Jurkat, Clone E6-1 (cell line): ENCODE results near the gene PIK3CB.
A peak's percentile ranks its signal among the peaks of the same experiment; 100 is the strongest.
"Not testable (repeated sequence)": the region's sequence is repeated elsewhere in the genome, so short reads cannot be mapped to it uniquely, and the experiment has no call there.

Experiments
- DNase-seq: peaks from one replicate; pipeline ENCODE4 v3.0.0-alpha.2; 2011; ENCODE audit warnings: low read depth, low spot score
- H3K4me3 ChIP-seq: 2 replicates; pipeline ENCODE4 v1.5.1; 2011; ENCODE audit warnings: mild to moderate bottlenecking, low read length, control low read depth, moderate library complexity

Gene PIK3CB

DNA sequence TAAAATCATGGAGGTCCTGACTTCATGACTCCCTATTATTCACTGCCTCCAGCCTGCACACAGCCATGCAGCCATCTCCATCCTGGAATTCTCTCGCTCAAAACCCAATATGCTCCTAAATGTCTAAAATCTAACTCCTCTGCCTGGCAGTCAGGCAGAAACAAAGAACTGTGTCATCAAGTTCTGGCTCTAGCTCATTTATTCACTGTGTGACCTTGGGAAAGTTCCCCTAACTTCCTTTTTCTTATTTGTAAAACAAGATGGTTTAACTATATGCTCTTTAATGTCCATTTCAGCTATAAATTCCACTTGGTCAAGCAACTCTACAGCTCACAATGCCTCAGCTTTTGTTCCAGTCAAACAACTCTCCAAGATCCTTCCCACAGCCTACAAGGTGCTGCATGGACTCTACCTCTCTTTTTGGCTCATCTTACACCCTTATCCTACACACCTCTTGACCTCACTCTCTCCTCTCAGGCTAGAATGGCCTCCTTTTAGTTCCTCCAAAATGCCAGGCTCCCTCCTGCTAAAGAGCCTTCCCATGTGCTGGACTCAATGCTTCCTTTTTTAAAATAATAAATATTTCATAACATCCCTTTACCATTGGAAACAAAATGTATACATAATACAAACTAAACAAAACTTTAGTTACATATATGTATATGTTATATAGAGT, 16.4 kb downstream of the PIK3CB start:
- DNase-seq, result no peak
- no peak overlapping the region for H3K4me3 ChIP-seq

DNA sequence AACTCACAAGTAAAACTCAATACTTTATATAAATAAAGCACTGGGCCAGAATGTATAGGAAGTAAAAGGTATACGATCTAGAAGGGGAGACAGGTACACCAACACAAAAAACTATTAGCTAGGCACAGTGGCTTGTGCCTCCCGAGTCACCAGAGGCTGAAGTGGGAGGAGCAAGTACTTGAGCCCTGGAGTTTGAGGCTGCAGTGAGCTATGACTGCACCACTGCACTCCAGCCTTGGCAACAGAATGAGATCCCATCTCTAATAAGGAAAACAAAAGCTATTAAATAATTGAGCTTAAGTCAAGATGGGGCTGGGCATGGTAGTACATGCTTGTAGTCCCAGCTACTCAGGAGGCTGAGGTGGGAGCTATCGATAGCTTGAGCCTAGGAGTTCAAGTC, 17.0 kb downstream of the PIK3CB start:
- no peak for DNase-seq
- no peak overlapping the region for H3K4me3 ChIP-seq

DNA sequence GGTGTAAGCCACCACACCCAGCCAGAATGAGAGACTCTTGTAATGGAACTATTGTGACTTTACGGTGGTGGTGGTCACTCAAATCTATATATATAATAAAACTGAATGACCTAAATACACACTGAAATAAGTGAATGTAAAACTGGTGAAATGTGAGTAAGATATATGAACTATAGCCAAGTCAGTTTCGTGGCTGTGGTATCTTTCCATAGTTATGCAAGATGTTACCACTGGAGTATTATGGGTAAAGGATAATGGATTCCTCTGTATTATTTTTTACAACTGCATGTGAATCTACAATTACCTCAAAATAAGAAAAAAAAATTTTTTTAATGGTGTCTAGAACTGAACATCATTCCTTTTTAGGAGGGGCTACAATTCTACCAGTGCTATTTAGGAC, 21.9 kb downstream of the PIK3CB start:
- no peak overlapping the region for H3K4me3 ChIP-seq
- no peak for DNase-seq

DNA sequence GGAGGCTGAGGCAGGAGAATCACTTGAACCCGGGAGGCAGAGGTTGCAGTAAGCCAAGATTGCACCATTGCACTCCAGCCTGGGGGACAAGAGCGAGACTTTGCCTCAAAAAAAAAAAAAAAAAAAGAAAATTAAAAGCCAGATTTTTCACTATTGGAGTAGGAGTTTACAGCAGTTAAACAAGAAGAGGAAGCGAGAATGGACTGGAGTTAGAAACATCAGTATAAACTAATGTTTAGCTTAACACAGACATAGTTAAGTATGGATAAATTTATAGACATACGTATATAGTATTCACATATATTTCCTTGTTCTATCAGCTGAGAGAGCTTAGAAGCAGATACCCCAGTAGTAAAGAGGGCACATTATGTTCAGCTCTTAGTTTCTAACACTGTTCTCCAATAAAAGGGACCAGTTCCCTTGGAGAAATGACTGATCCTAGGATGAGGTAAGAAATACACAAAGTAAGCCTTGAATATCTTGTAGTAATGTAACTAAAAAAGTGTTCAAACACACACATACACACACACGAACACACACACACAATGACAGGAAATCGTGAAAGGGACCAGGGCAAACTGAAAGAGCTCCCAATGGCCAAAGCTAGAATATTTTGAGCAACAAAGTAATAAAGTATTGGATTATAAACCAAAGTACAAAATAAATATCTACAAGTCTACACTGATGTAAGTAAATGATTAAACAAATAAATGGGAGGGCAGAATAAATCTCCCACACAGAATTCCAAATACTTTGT, 25.1 kb downstream of the PIK3CB start:
- no peak overlapping the region for H3K4me3 ChIP-seq
- DNase-seq, result no peak

DNA sequence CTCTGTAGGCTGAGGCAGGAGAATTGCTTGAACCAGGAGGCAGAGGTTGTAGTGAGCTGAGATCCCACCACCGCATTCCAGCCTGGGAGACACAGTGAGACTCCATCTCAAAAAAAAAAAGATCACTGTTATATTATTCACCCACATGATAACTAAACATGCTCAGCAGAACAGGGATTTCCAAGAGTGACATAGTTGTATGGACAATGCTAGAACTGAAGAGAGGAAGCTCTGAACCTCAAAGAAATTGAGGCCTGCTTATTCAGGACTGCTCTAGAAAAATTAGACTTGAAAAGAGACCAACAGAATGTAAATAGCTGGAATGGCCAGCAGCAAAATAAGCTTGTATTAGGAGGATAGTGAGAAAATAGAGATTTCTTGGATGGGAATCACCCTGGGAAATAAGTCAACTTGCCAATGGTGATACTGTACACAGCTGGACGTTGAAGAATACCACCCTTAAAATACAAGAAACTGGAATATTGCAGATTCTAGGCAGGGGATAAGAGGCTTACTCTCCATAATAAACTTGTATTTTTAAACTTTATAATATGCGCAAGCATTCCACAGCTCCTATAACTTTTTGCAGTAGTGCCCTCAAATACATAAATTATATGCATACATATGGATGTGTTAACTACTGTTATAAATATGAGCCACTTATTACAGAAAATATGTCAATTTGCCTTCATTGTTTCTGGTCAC, 28.2 kb downstream of the PIK3CB start:
- H3K4me3 ChIP-seq, result no peak overlapping the region
- no peak for DNase-seq

DNA sequence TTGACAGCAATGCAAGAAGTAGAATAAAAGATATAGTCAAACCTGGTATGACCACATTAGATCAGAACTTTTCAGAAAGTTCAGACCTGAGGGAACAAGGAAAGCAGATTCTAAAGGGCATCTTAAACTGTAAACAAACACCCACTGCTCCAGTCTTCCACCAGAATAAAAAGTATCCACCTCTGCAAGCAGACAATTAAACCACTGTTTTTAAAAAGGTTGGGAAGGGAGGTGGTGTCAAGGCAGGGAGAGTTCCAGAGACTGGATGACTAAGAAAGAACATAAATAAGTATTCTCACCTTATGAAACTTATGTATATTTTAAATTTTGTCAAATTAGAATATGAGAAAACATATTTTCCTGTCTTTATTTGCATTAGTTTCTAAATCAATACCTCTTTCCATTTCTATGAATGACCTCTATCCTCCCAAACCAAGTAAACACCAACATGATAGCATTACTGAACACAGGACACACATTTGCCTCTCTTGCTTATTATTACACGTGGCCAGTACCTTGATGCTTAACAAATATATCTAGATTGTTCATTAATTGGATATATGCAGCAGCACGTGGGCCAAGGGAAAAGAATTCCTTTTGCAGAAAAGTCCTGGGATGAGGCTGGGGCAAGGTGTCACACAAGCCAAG, 31.6 kb downstream of the PIK3CB start:
- DNase-seq, result no peak
- no peak overlapping the region for H3K4me3 ChIP-seq

DNA sequence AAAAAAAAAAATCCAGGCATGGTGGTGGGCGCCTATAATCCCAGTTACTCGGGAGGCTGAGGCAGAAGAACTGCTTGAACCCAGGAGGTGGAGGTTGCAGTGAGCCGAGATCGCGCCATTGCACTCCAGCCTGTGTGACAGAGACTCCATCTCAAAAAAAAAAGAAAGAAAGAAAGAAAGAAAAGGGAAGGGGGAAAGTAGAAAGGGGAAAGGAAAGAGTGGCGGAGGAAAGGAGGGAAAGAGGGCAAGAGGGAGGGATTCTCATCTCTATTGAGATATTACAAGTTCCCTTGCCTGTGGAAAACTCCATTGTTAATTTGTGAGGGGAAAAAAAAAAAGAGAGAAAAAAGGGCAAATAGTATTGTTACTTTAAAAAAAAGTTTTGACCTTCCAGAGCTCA, 32.5 kb downstream of the PIK3CB start:
- H3K4me3 ChIP-seq, DNase-seq: not testable (repeated sequence)

DNA sequence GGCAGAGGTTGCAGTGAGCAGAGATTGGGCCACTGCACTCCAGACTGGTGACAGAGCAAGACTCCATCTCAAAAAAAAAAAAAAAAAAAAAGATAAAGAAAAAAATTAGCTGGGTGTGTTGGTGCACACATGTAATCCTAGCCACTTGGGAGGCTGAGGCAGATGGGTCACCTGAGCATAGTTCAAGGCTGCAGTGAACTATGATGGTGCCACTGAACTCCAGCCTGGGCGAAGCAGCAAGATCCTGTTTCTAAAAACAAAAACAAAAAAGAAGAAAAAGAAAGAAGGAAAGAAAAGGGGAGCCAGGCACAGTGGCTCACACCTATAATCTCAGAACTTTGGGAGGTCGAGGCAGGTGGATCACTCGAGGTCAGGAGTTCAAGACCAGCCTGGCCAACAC, 32.9 kb downstream of the PIK3CB start:
- H3K4me3 ChIP-seq, result no peak overlapping the region
- DNase-seq, result no peak

DNA sequence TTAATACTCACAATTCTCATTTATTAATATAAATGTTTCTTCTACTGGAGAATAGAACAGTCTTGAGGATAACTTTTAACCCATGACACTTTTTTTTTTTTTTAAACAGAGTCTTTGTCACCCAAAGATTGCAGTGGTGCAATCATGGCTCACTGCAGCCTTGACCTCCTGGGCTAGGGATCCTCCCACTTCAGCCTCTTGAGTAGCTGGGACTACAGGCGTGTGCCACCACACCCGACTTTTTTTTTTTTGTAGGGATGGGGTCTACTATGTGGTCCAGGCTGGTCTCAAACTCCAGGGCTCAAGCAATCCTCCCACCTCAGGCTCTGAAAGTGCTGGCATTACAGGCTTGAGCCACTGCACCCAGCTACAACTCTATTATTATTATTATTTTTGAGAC, 34.5 kb downstream of the PIK3CB start:
- no peak for DNase-seq

DNA sequence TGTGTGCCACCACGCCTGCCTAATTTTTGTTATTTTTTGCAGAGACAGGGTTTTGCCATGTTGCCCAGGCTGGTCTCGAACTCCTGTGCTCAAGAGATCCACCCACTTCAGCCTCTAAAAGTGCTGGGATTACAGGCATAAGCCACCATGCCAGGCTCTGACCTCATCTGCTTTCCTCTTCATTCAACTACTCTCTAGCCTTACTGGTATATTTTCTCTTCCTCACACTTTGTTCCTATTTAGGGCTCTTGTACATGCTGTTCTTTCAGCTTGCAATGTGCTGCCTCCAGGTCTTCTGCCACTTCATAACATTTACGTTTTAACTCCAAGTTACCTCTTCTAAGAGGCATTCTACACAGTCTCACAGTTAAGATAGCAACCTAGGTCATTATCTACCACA, 34.9 kb downstream of the PIK3CB start:
- DNase-seq, result no peak
- no peak overlapping the region for H3K4me3 ChIP-seq

More for the DNA sequence above, 34.5 kb downstream of the PIK3CB start:
- H3K4me3 ChIP-seq, result no peak overlapping the region

DNA sequence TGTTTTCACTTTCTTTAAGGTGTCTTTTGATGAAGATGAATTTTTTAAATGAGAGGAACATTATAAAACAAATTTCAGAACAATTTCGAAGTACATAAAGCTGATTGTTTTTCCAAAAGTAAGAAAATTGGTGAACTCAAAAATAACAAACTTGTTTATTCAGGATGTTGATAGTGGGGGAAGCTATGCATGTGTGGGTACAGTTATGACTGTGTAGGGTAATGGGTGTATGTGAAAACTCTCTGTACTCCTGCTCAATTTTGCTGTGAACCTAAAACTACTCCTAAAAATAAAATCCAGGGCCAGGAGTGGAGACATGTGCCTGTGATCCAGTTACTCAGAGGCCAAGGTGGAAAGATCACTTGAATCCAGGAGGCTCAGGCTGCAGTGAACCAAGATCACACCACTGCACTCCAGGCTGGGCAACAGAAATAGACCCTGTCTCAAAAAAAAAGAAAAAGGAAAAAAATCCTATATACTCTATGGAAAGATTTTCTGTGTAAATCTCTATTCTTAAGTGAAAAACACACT, 37.2 kb downstream of the PIK3CB start:
- no peak for DNase-seq
- H3K4me3 ChIP-seq, result no peak overlapping the region

DNA sequence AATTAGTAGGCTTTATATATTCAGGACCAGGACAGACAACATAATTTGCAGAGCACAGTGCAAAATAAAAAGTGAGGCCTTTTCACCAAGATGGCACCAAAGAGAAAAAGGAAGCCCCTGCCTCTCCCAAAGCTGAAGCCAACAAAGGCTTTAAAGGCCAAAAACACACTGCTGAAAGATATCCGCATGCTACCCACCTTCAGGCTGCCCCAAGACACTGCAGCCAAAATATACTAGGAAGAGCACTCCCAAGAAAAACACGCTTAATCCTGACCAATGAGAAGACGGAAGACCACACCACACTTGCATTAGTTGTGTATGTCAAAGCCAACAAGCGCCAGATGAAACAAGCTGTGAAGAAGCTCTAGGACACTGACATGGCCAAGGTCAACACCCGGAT, 38.0 kb downstream of the PIK3CB start:
- H3K4me3 ChIP-seq, result no peak overlapping the region
- DNase-seq, result no peak

DNA sequence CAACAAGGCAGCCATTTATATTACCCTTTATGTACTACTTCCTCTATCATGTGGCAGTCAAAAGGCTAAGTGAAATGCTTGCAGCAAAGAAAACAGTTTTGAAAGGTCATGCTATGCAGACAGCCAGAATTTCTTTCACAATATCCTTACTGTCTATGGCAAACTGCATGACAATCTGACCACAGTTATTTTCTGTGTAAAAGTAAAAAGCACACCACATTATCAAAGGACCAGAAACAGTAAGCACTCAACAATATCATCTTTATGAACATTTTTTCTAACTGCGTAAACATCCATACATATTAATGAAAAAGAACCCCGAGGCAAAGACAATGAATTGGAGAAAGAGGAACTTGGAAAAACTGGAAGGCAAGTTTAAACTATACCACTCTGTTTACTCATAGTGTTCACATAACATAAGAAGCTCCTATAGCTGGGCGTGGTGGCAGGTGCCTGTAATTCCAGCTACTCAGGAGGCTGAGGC, 47.9 kb downstream of the PIK3CB start:
- H3K4me3 ChIP-seq, result no peak overlapping the region
- DNase-seq, result no peak

DNA sequence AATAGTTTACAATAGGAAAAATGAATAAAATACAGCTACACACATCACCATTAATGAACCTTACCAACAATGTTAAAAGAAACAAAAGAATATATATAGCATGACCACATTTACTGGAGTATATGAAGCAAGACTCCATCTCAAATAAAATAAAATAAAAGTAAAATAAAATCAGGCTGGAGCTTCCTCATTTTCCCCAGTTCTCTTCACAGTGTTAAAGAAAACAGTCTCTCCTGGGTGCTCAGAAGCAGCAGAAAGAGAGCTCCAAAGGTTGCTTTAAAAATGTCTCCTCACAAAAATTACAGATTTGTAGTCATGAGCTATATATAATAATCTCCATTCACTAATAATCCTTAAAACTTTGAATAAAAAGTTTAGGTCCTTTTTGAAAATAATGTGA, 48.8 kb downstream of the PIK3CB start:
- H3K4me3 ChIP-seq, result no peak overlapping the region
- DNase-seq, result no peak

DNA sequence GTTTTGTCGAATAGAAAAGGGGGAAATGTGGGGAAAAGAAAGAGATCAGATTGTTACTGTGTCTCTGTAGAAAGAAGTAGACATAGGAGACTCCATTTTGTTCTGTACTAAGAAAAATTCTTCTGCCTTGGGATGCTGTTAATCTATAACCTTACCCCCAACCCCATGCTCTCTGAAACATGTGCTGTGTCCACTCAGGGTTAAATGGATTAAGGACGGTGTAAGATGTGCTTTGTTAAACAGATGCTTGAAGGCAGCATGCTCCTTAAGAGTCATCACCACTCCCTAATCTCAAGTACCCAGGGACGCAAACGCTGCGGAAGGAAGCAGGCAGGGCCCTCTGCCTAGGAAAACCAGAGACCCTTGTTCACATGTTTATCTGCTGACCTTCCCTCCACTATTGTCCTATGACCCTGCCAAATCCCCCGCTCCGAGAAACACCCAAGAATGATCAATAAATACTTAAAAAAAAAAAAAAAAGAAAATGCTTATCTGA, 49.3 kb downstream of the PIK3CB start:
- H3K4me3 ChIP-seq, DNase-seq: not testable (repeated sequence)

DNA sequence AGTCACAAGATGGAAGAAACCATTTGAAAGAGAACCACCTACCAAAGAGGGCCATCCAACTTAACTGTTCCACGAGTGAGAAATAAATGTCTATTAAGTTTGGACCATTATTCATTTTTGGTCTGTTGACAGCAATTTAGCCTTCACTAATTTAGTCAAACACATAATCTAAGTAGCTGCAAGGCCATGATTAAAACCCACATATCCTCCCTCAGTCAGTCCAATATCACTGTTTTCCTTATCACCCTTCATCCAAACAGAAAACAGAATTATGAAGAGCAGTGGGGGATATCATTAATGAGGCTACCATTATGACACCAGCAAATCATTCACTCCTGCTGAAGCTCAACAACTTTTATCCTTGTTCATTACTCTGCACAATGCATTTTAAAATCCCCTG, 52.0 kb downstream of the PIK3CB start:
- H3K4me3 ChIP-seq, result no peak overlapping the region
- no peak for DNase-seq

DNA sequence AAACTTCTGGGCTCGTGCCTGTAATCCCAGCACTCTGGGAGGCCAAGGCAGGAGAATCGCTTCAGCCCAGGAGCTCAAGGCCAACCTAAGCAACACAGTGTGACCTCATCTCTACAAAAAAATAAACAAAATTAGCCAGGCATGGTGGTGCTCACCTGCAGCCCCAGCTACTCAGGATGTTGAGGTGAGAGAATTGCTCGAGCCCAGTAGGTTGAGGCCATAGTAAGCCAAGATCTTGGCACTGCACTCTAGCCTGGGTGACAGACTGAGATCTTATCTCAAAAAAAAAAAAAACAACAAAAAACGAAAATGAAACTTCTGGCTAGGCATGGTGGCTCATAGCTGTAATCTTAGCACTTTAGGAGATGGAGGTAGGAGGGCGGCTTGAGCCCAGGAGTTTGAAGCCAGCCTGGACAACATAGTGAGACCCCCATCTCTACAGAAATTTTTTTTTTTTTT, 53.7 kb downstream of the PIK3CB start:
- peak; percentile 83 for DNase-seq

DNA sequence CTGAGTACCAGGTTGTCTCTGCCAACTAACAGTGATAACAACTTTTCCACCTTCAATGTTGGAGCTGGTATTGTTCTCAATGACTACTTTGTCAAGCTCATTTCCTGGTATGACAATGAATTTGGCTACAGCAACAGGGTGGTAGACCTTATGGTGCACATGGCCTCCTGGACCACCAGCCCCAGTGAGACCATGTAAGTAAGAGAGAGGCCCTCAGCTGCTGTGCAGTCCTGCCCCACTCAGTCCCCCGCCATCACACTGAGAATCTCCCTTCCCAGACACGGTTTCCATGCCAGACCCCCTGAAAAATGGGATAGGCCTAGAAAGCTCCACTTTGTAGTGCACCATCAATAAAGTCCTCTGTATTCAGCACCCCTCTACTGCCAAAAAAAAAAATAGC, 56.1 kb downstream of the PIK3CB start:
- no peak overlapping the region for H3K4me3 ChIP-seq
- no peak for DNase-seq

More for the DNA sequence above, 53.7 kb downstream of the PIK3CB start:
- no peak overlapping the region for H3K4me3 ChIP-seq

DNA sequence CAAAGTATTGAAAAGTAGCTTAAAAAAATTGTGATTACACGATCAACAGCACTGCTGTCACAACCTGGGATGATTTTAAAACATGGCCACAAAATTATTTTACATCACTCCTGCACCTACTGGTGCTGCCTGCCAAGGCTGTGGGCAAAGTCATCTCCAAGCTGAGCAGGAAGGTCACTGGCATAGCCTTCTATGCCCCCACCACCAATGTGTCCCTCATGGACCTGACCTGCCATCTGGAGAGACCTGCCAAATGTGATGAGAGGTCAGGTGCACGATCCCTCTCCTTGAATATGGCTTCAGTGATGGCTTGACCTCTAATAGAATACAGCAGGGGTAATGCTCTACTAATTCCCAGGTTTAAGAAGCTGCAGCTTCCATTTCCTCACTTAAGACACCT, 57.8 kb downstream of the PIK3CB start:
- no peak overlapping the region for H3K4me3 ChIP-seq
- no peak for DNase-seq
